ENCODE results near the gene KLHL26. TPM values are rescaled to one million over a fixed set of nuclear protein-coding genes. Genes with fewer than 3 reads are reported as not detected.

Gene KLHL26
- total and polyA plus RNA-seq, 9 of the 15 experiments (the other 6 are each of a cell fraction or from before 2014, with no cell fraction given) = 0.13 to 13.3 (median 1.4) TPM

DNA sequence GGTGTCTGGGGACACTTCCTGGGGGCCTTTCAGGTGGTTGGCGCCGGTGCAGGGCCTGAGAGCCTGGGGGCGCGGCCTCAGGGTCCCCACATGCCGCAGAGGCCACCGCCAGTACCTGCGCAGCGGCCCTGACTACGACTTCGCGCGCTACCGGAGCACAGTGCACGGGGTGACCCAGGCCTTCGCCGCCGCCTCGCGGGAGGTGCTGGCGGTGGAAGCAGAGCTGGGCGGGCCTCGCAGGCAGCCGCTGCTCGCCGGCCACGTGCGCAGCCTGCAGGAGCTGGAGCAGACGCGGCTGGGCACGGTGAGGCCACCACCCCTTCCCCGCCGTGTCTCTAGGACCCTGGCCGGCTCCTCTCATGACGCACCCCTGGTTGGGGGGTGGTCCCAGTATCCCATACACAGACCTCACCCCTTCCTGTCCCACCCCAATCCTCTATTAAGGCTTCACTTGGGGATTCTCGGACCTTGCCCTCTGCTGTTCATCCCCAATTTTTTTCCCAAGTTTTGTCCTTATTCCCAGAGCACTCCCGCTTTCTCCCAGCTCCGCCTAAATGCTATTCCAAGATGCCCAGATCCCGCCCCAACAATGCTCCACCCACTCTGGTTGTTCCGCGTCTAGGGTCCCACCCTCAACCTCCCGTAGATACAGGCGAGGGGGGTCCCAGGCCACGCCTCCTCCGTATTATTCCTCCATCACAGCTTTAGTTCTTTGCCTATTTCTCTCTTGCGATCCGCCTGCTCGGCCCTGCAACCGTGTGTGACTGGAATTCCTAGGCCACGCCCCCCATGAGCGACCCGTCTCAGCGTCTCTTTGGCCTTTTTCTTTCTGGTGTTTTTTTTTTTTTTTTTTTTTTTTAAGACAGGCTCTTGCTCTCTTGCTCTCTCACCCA is 47.2 kb upstream of the KLHL26 start (continued):
- TF ChIP-seq ZNF431 (CRISPR knock-in tag; IDR thresholded peaks at IDR 0.05) = peak; percentile 80; the same call in 1 of the 2 replicates
- 0 out of 2 replicates have a peak, but pooled peaks have one; percentile 1 for TF ChIP-seq ZC3H11A (IDR thresholded peaks at IDR 0.05; ENCODE audit: low read depth, low read length)
- no peak for TF ChIP-seq BRD9 (IDR thresholded peaks at IDR 0.05; ENCODE audit: low read depth, partially characterized antibody)
- no peak for TF ChIP-seq SLC30A9 (CRISPR knock-in tag; IDR thresholded peaks at IDR 0.05)
- TF ChIP-seq HNRNPUL1 (IDR thresholded peaks at IDR 0.05; ENCODE audit: low read length) = no peak
- TF ChIP-seq ZNF668 (CRISPR knock-in tag; IDR thresholded peaks at IDR 0.05) = no peak
- no peak for TF ChIP-seq SREBF2 (CRISPR knock-in tag; IDR thresholded peaks at IDR 0.05)
- TF ChIP-seq TAL1 (IDR thresholded peaks at IDR 0.05) = no peak
- no peak for TF ChIP-seq RFX1 (IDR thresholded peaks at IDR 0.05)
- no peak for TF ChIP-seq NR4A1 (CRISPR knock-in tag; IDR thresholded peaks at IDR 0.05)
- peak; percentile 71; the same call in 1 of the 2 replicates for TF ChIP-seq NR4A1 (tag; IDR thresholded peaks at IDR 0.05)
- TF ChIP-seq FOXM1 (IDR thresholded peaks at IDR 0.05; ENCODE audit: low read depth) = no peak
- TF ChIP-seq FOXM1 (CRISPR knock-in tag; IDR thresholded peaks at IDR 0.05; ENCODE audit: low read depth) = peak; percentile 84; the same call in 1 of the 2 replicates
- no peak for TF ChIP-seq EHMT2 (IDR thresholded peaks at IDR 0.05)
- no peak for TF ChIP-seq ZNF696 (CRISPR knock-in tag; conservative IDR thresholded peaks at IDR 0.05)
- TF ChIP-seq POU5F1 (IDR thresholded peaks at IDR 0.05; ENCODE audit: borderline replicate concordance, low read depth, low read length, partially characterized antibody) = no peak
- TF ChIP-seq, protein P1, sequence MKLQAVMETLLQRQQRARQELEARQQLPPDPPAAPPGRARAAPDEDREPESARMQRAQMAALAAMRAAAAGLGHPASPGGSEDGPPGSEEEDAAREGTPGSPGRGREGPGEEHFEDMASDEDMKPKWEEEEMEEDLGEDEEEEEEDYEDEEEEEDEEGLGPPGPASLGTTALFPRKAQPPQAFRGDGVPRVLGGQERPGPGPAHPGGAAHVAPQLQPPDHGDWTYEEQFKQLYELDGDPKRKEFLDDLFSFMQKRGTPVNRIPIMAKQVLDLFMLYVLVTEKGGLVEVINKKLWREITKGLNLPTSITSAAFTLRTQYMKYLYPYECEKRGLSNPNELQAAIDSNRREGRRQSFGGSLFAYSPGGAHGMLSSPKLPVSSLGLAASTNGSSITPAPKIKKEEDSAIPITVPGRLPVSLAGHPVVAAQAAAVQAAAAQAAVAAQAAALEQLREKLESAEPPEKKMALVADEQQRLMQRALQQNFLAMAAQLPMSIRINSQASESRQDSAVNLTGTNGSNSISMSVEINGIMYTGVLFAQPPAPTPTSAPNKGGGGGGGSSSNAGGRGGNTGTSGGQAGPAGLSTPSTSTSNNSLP (IDR thresholded peaks at IDR 0.05; ENCODE audit: borderline replicate concordance, low read depth, low read length) = no peak
- TF ChIP-seq, protein P2, sequence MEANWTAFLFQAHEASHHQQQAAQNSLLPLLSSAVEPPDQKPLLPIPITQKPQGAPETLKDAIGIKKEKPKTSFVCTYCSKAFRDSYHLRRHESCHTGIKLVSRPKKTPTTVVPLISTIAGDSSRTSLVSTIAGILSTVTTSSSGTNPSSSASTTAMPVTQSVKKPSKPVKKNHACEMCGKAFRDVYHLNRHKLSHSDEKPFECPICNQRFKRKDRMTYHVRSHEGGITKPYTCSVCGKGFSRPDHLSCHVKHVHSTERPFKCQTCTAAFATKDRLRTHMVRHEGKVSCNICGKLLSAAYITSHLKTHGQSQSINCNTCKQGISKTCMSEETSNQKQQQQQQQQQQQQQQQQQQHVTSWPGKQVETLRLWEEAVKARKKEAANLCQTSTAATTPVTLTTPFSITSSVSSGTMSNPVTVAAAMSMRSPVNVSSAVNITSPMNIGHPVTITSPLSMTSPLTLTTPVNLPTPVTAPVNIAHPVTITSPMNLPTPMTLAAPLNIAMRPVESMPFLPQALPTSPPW (CRISPR knock-in tag; IDR thresholded peaks at IDR 0.05) = no peak
- TF ChIP-seq ZBTB1 (CRISPR knock-in tag; IDR thresholded peaks at IDR 0.05; ENCODE audit: borderline replicate concordance, low read depth) = peak; percentile 77; the same call in 1 of the 2 replicates
- TF ChIP-seq, protein P3, sequence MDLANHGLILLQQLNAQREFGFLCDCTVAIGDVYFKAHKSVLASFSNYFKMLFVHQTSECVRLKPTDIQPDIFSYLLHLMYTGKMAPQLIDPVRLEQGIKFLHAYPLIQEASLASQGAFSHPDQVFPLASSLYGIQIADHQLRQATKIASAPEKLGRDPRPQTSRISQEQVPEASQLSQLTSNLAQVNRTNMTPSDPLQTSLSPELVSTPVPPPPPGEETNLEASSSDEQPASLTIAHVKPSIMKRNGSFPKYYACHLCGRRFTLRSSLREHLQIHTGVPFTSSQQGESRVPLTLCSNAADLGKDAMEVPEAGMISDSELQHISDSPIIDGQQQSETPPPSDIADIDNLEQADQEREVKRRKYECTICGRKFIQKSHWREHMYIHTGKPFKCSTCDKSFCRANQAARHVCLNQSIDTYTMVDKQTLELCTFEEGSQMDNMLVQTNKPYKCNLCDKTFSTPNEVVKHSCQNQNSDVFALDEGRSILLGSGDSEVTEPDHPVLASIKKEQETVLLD (IDR thresholded peaks at IDR 0.05) = 0 out of 2 replicates have a peak, but pooled peaks have one; percentile 40
- TF ChIP-seq, protein P4, sequence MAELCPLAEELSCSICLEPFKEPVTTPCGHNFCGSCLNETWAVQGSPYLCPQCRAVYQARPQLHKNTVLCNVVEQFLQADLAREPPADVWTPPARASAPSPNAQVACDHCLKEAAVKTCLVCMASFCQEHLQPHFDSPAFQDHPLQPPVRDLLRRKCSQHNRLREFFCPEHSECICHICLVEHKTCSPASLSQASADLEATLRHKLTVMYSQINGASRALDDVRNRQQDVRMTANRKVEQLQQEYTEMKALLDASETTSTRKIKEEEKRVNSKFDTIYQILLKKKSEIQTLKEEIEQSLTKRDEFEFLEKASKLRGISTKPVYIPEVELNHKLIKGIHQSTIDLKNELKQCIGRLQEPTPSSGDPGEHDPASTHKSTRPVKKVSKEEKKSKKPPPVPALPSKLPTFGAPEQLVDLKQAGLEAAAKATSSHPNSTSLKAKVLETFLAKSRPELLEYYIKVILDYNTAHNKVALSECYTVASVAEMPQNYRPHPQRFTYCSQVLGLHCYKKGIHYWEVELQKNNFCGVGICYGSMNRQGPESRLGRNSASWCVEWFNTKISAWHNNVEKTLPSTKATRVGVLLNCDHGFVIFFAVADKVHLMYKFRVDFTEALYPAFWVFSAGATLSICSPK (IDR thresholded peaks at IDR 0.05; ENCODE audit: borderline replicate concordance) = peak; percentile 30; the same call in 1 of the 2 replicates
- TF ChIP-seq ESRRA (IDR thresholded peaks at IDR 0.05; ENCODE audit: borderline replicate concordance, low read depth) = no peak
- TF ChIP-seq MCM7 (IDR thresholded peaks at IDR 0.05) = no peak
